ENCODE measurements around the gene CACNA2D1. TPM values are rescaled to one million over a fixed set of nuclear protein-coding genes. Genes with fewer than 3 reads are reported as not detected.

Gene CACNA2D1
- total RNA-seq, 1 experiment from 2014 or later: 36.2 TPM

- Histone ChIP-seq H4K20me1 (ENCODE audit: control insufficient read depth, insufficient read depth, insufficient read length) (no peaks in the 10 kb centered on the region), H2BK15ac (ENCODE audit: low read depth, low read length) (no peak overlapping the region), H2AK5ac (ENCODE audit: insufficient read length, low read length) (no peak overlapping the region), H3K79me2 (ENCODE audit: insufficient read depth, low read length) (no peaks in the 10 kb centered on the region), H3K4me2 (ENCODE audit: insufficient read depth, insufficient read length, low read length) (no peak overlapping the region), H2BK20ac (ENCODE audit: low read depth, low read length, poor library complexity, severe bottlenecking) (no peak overlapping the region), H3K9me3 (ENCODE audit: control insufficient read depth, low read depth, low read length) (no peaks in the 10 kb centered on the region), H3K23ac (ENCODE audit: insufficient read length, low read depth, low read length) (no peak overlapping the region), H4K91ac (ENCODE audit: insufficient read length, low read depth, low read length) (no peak overlapping the region), H3K18ac (ENCODE audit: insufficient read length, low read depth, low read length) (no peak overlapping the region), H3K27ac (ENCODE audit: insufficient read length, low read depth, low read length) (no peak overlapping the region), H3K79me1 (ENCODE audit: insufficient read depth, low read depth, low read length, poor library complexity, severe bottlenecking) (no peaks in the 10 kb centered on the region), H2AFZ (ENCODE audit: low read length) (no peak overlapping the region), H3K56ac (ENCODE audit: insufficient read length, low read depth, low read length) (no peak overlapping the region), H3T11ph (ENCODE audit: low read length) (no peak overlapping the region), H3K27me3 (ENCODE audit: insufficient read depth, low read length) (no peaks in the 10 kb centered on the region; the same call in 1 of the 2 replicates), H2BK5ac (ENCODE audit: insufficient read length, low read length) (no peak overlapping the region), H3K14ac (ENCODE audit: insufficient read depth, low read length) (no peak overlapping the region), H4K8ac (replicated peaks; ENCODE audit: insufficient read length, low read depth, low read length) (no peak overlapping the region), H3K23me2 (ENCODE audit: insufficient read length, low read depth, low read length, poor library complexity, severe bottlenecking) (no peaks in the 10 kb centered on the region), H2BK120ac (ENCODE audit: low read depth, low read length, poor library complexity, severe bottlenecking) (no peak overlapping the region), H2BK12ac (ENCODE audit: insufficient read length, low read depth, low read length) (no peak overlapping the region), H3K4me1 (ENCODE audit: insufficient read depth, low read length) (no peaks in the 10 kb centered on the region), H4K5ac (ENCODE audit: insufficient read length, low read depth, low read length) (no peak overlapping the region), H3K9ac (ENCODE audit: extremely low read depth, insufficient read length, low read length) (no peak overlapping the region), H3K4ac (ENCODE audit: low read depth, low read length) (no peak overlapping the region)
- Mint-ChIP-seq H3K27me3 (ENCODE audit: low read depth) (peaks cover 7% of the 10 kb centered on the region), H3K9me3 (no peaks in the 10 kb centered on the region), H3K4me3 (no peak overlapping the region), H3K36me3 (ENCODE audit: insufficient read depth in 1 of 3, low read depth in 3 of 3) (no peaks in the 10 kb centered on the region), H3K4me1 (peaks cover 6 to 28% of the 10 kb centered on the region in 2 experiments), H3K27ac (no peak overlapping the region)
- DNase-seq: no peak
- TF ChIP-seq CTCF (conservative IDR thresholded peaks at IDR 0.05): no peak
- WGBS (ENCODE audit: extremely low coverage, insufficient read length, low lambda C conversion rate): no CpG with 5 or more reads among the region's 1 CpG
These were observed 290.7 kb downstream of the CACNA2D1 start for GRCh38 chr7:82152858-82153257.
